Neural crest cell (in vitro differentiated cells): Measurements from ENCODE around the gene GFAP. TPM values are rescaled to one million over a fixed set of nuclear protein-coding genes. Genes with fewer than 3 reads are reported as not detected.
A peak's percentile ranks its signal among the peaks of the same experiment; 100 is the strongest.

Experiments used
- DNase-seq: peaks from one replicate; pipeline ENCODE4 v3.0.0; 2021; ENCODE audit warnings: low read depth, mixed read lengths, low spot score
- H3K27ac Mint-ChIP-seq: one replicate; pipeline ENCODE4 v1.8.0; 2021; ENCODE audit warnings: mild to moderate bottlenecking, mixed read lengths; ENCODE audit not compliant: unreplicated experiment
- H3K27me3 Mint-ChIP-seq: 2 replicates; pipeline ENCODE4 v1.8.0; 2021; ENCODE audit warnings: low read depth, mild to moderate bottlenecking, mixed read lengths
- H3K36me3 Mint-ChIP-seq: 2 replicates; pipeline ENCODE4 v1.8.0; 2021; ENCODE audit warnings: low read depth, mild to moderate bottlenecking, mixed read lengths
- H3K4me1 Mint-ChIP-seq: 2 replicates; pipeline ENCODE4 v1.8.0; 2021; ENCODE audit warnings: mixed read lengths
- H3K4me3 Mint-ChIP-seq: one replicate; pipeline ENCODE4 v1.8.0; 2021; ENCODE audit warnings: mild to moderate bottlenecking, mixed read lengths
- H3K9me3 Mint-ChIP-seq: 2 replicates; pipeline ENCODE4 v1.8.0; 2021; ENCODE audit warnings: mixed read lengths
- CTCF ChIP-seq: fragments of 200-600 bp; sonication (generic); conservative IDR thresholded peaks from 2 replicates; pipeline ENCODE4 v1.5.0; 2021; ENCODE audit warnings: antibody characterized with exemption, mild to moderate bottlenecking
- total RNA-seq: library from RNA; stranded (reverse); gene quantifications from 2 replicates; pipeline ENCODE4 v1.2.1, GENCODE V29; 2021

The GFAP gene
- total RNA-seq, 1 donor from 2014 or later = not detected

GRCh38 chr17:44907729-44908470 lies 7.4 kb downstream of the GFAP start:
- H3K4me3 Mint-ChIP-seq = no peak overlapping the region
- no peak overlapping the region for H3K27ac Mint-ChIP-seq
- H3K27me3 Mint-ChIP-seq = peaks cover 19% of the 10 kb centered on the region
- peaks cover 22% of the 10 kb centered on the region for H3K4me1 Mint-ChIP-seq
- no peak for TF ChIP-seq CTCF
- DNase-seq = no peak
- no peaks in the 10 kb centered on the region for H3K36me3 Mint-ChIP-seq
- no peaks in the 10 kb centered on the region for H3K9me3 Mint-ChIP-seq

GRCh38 chr17:44906763-44907728 lies 8.3 kb downstream of the GFAP start:
- no peak for DNase-seq

GRCh38 chr17:44906010-44906646 lies 9.2 kb downstream of the GFAP start:
- Mint-ChIP-seq H3K4me3 (peak overlapping the region; percentile 33), H3K9me3 (no peaks in the 10 kb centered on the region), H3K4me1 (peaks cover 17% of the 10 kb centered on the region), H3K36me3 (no peaks in the 10 kb centered on the region), H3K27me3 (peaks cover 6% of the 10 kb centered on the region), H3K27ac (peak overlapping the region; percentile 46)
- TF ChIP-seq CTCF = no peak
- DNase-seq = no peak

More at GRCh38 chr17:44906763-44907728, 8.3 kb downstream of the GFAP start:
- H3K4me1 Mint-ChIP-seq = peaks cover 17% of the 10 kb centered on the region
- H3K4me3 Mint-ChIP-seq = no peak overlapping the region
- H3K9me3 Mint-ChIP-seq = no peaks in the 10 kb centered on the region
- H3K36me3 Mint-ChIP-seq = no peaks in the 10 kb centered on the region
- no peak overlapping the region for H3K27ac Mint-ChIP-seq
- no peak for TF ChIP-seq CTCF
- H3K27me3 Mint-ChIP-seq = peaks cover 12% of the 10 kb centered on the region

GRCh38 chr17:44905006-44906000 lies 10.0 kb downstream of the GFAP start:
- H3K36me3 Mint-ChIP-seq = no peaks in the 10 kb centered on the region
- no peak overlapping the region for H3K4me3 Mint-ChIP-seq
- no peaks in the 10 kb centered on the region for H3K27me3 Mint-ChIP-seq
- no peaks in the 10 kb centered on the region for H3K9me3 Mint-ChIP-seq
- no peak for TF ChIP-seq CTCF
- peaks cover 15% of the 10 kb centered on the region for H3K4me1 Mint-ChIP-seq
- no peak for DNase-seq
- H3K27ac Mint-ChIP-seq = peak overlapping the region; percentile 46
